Stimulated activated CD4-positive, alpha-beta T cell treated with anti-CD3 and anti-CD28 coated beads, Interleukin-1b, Interleukin-23, amount 100 ng/mL, for 48 hours (primary cell): Measurements from ENCODE around the gene KRT74.

ENCODE experiments used
- DNase-seq: peaks from one replicate; pipeline ENCODE4 v3.0.0-alpha.2; 2020

KRT74 gene

DNA sequence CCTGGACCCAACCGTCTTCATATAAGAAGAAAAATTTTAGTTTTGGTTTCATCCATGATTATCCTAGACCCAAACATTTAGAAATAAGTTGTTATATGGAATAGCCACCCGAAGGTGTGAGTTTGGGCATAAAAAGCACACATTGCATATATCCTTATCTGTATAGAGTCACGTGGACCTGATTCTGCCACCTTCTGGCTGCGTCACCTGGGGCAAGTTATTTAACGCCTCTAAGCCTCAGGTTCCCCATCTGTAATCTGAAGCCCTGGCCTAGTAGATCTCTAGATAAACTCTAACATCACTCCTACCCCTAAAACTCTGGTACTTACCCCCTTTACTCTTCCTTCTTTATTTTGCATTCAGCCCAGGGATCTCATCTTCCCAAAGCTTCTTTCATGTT, 39.2 kb downstream of the KRT74 start:
- DNase-seq: no peak

DNA sequence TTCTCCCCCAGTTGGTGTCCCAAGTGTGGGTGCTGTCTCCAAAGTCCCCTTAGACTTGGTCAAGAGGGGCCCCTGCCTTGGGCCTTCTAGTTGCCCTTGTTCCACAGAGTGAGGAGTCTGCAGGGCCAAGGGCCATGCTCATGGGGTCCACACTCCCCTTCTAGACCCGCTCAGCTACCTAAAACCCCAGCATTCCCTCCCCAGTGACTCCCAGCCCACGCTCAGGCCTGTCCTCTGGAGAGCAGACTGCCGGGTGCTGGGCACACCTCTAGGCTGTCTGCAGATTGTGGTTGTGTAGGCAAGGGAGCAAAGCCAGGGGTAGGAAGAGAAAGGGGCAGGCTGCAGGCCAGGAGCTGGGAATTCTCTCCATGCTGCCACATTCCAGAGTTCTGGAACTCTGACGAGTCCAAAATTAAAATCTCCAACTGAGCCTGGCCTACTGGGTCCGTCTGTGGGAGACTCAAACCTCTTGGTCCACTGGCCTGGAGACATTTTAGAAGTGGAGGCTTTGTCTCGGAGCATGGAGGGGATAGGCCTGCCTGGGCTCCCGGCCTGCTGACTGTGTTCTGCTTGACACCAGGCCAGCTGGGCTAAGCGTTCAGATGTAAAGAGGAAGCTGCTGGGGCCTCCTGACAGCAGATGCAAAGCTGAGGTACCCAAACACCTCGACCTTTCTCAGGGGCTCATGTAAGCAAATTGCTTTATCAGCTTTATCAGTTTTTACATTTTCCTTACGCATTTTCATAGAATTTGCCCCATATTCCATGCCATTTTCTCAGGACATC, 39.8 kb downstream of the KRT74 start:
- no peak for DNase-seq

DNA sequence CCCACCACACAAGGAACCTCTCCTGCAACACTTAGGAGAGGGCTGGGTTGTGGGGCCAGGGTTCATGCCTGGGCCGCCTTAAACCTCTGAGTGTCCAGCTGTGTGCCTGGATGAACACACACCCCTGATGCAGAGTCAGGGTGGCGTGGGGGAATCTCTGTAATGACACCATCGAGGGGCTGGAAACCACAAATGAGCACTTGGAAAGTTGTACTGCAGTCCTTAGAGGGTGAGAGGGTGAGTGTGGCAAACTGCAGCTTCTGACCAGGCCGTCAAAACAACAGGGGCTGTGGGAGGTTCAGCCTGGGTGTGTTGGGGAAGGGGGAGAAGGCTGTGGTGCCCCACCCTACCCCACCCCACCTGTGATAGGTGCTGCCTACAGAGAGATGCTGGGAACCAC, 41.0 kb downstream of the KRT74 start:
- no peak for DNase-seq

DNA sequence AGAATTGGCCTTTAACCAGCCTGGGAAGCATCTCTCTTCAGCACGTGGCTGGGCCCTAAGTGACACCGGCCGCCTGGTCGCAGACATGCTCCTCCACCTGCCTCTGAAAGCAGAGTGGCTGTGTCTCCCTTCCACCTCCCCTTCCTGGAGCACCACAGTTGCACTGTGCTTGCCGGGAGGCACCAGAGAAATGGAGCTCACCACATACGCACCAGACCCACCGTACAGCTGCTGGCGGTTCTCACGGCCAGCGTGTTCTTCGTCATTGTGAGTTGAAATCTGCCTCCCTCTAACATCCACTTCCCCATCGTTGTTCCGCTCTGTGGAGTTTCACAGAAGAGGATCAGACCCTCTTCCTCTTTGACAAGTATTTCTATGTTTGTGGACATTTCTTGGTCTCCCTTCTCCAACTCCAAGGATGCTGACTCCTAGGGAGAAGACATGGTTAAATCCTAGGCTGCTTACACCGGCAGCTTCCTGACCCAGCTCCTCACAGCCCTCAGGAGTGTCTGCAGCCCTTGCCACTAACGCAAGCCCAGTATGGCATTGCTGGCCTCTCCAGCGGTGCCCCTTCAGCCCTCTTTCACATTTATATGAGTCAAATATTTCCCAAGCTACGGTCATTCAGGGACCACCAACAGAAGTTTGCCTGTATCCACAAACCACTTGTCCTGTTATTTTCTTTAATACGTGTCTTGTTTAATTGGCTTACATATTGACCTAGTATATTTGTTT, 41.9 kb downstream of the KRT74 start:
- DNase-seq: no peak

DNA sequence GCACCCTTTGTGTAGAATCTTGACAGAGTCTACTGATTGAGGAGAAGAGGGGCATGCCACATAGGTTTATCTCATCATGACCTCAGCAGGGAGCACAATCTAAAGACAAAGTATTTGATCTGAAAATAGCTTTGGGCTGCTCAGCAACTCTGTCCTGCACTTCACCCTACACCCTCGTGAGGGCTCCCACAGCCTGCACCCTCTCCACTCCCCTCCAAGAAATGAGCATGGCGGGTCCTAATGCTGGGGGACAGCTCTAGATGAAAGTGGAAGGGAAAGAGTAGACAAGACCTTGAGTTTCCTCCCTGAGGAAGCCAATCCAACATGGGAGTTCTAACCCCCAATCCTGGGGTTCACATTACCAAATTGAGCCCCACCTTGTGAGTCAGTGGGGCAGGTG, 42.7 kb downstream of the KRT74 start:
- no peak for DNase-seq

DNA sequence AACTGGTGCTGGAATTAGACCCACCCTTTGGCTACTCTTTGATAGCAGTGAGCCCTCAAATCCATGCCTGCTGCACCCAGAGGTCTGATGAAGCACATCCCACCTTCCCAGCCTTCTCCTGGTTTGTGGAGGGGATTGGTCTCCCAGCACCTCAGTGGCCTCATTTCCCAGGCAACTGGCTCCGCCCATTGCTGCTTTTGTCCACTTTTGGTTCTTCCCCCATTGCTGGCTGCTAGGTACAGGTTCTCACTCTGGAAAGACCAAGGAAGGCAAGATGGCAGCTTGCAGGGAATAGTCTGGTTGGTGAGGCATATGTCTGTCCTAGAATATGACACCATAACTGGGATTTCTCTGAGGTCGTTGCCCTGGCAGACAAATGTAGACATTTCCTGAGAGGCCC, 43.3 kb downstream of the KRT74 start:
- DNase-seq: no peak

DNA sequence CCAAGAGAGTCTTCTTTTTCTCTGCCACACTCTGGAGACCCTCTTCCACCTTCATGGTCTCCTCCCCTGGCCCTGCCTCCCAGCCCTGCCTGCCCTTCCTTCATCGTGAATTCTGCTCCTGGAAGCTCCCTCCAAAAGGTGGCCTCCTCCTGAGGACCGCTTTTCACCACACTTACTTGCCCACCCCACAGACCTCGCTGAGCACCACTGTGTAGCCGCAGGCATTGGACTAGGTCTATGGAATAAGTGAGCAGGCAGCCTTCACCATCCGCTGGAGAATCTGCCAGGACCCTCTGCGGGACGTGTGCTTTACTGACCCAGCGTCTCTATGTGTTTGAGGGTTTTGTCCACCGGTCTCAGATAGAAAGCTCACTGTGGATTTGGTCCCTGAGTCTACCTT, 43.8 kb downstream of the KRT74 start:
- no peak for DNase-seq

DNA sequence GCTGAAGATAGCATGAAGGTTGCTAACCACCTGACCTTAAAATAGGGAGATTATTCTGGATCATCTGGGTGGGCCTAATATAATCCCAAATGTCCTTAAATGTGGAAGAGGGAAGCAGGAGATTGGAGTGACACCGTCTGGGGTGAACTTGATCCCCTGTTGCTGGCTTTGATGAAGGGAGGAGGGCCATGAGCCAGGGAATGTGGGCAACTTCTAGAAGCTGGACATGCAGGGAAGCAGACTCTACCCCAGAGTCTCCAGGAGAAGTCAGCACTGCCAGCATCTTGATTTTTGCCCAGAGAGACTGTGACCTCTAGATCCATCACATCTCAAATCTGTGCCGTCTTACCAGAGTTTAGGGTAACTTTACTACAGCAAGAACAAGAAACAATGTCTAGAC, 44.2 kb downstream of the KRT74 start:
- no peak for DNase-seq

DNA sequence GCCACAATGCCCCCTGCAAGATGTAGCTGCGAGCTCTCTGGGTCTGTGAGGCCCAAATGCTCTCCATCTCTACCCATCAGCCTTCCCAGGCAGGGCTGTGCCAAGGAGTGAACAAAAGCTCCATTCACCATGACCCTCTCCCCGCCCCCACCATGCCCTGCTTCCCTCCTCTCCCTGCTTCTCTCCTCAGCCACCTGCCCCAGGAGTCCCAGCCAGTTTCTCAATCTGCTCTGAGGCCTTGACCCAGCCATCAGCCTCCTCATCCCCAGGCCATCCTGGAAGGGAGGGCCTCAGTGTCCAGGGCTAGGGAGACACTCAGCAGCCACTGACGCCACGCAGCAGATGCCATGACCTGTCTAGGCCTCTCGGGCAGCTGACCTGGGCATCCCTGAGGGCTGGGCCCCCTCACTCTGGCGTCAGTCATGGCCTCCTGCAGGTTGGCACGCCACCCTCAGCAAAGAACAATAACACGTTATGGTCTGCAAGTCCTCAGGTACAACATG, 45.0 kb downstream of the KRT74 start:
- DNase-seq: no peak

DNA sequence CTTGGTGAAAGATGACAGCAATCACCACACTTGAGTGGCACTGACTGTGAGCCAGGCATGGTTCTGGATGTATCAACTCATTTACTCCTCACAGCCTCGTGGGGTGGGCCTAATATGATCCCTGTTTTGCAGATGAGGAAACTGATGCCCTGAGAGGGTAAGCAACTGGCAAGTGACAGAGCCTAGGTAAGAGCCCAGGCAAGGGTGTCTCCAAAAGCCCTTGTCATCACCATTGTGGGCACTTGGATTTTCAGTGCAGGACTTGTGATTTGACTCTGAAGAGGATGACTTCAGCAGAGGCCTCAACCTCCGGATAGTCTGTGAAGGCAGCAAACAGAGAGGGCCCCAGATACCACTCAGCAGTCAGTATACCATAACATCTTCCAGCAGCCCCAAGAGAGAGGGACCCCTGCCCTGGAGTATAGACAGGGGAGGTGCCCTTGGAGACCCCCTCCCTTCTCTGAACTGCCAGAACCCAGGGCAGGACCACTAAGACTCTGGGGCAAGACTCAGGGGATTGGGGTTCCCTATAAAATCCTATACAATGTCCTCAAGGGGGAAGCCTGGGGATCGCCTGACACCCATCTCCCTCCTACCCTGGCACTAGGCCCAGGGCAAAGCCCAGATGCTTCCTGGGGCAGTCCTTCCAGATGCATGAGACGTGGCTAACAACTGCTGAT, 46.4 kb downstream of the KRT74 start:
- DNase-seq: no peak

DNA sequence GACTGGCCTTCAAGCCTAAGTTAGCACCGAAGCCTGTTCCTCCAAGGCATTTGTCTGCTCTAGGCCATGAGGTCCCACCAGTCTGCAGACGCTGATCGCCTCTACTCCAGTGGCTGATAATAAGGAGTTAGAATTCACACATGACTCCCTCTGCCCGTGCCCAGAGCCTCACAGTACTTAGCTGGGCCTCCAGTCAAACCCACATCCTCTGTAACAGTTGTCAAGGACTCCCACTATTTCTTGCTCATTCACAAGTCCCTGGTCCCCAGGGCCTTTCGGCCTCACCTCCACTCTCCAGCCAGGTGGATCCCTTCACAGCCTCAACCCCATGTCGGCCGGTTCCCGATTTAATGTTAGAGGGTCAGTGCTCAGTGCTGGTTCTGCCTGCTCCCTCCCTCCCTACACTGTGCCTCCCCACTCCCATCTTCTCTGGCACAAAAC, 47.1 kb downstream of the KRT74 start:
- no peak for DNase-seq

DNA sequence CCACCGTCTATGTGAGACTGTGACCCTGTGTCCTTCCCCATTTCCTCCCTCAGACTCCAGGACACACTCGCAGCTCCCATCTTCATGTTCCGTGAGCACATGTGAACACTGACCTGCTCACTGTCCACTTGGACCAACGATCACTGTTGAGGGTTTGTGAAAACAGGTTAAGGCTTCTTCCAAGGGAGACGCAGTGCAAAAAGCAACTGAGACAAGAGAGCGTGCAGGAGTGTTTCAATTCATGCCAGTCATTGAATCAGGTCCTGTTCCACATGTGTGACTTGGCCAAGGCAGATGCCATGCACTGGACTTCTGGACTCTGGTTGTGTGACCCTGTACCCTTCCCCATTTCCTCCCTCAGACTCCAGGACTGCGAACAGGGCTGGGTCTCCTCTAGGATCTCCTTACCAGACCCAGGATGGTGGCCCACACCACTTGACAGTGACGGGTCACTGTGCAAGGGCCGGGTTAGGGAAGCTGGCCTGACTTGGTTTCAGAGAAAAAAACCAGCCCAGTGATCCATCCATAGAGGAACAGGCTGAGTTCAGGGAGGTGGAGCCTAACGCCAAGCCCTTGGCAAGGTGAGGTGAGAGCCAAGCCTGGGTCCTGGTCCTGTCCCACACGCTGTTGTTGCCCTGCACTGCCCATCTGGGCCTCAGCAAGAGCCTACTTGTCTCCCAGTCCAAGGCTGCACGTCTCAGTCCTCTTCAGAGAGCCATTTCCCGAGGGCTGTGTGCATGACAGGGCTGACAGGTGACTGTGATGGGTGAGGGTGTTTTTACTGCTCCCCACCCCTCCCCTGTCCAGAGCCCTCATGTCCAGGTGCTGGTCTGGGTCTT, 47.8 kb downstream of the KRT74 start:
- no peak for DNase-seq

DNA sequence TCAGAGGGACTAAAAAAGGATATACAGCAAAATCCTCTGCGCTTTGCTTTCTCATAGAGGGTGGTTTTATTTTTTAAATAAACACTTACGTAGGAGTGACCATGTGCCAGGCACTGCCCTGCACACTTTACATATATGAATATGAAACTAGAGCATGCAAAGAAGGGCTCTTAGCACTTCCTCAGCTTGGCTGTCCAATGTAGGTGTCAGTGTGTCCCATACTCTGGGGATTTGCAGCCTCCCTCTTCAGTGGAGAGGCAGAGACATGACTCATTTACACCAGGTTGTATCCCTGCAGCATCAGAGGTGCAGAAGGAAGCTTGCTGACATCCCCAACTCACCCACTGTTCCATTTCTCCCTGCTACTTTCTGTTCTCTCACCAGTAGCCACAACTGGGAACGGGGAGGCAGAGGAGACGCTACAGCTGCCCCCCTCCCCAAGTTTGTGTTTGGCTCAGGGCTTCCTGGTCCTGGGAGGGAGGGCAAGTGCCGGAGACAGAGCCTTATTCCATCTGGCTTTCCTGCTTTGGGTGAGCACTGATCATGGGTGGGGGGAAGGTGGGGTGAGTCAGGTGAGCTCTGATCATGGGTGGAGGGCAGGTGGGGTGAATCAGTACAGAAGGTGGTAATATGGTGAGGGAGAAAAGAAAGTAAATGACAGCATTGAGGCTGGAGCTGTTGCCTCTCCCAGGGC, 48.6 kb downstream of the KRT74 start:
- no peak for DNase-seq

DNA sequence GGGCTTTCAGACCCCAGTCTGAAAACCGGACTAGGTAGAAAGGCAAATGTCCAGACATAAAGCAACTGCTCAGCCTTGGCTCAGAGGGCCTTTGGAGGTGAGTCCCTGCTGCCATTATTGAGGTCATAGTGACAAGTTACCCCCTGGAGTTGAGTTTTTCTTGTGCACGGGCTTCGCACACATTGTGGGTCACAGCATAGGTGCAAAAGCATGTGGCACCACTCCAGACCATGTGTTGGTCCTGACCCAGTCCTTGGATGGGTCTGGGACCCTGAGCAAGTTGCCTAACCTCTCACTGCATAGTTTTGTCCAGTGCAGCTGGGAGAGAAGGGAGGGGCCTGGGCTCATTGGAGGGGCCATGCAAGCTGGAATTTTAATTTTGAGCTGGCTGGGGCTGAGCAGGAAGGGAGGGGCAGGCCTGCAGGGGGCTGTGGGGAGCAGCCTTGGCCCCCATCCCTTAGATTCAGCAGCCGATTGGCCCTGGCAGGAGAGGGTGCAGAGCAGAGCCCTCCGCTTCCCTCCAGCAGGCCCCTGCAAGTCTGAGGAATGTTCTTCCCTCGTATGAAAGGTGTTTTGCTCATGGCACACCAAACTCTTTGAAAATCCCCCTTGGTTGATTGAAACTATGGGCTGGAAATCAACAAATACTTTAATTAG, 49.3 kb downstream of the KRT74 start:
- no peak for DNase-seq

DNA sequence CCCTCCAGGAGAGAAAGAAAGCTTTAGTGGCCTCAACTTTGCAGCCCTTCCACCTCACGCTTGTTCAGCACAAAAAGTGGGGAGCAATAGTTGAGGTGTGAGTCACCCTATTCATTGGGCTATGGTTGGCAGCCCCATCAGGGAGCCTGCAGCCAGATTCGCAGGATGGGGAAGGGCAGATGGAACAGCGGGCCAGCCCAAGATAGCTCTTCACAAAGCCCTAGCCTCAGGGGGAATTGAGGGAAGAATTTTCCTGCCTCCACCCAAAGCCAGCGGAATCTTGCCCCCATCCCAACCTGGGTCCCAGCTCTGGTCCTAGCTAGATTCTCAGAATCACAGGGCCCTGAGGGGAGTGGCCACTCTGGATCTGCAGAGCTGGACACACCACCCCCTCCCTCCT, 49.8 kb downstream of the KRT74 start:
- DNase-seq: no peak

DNA sequence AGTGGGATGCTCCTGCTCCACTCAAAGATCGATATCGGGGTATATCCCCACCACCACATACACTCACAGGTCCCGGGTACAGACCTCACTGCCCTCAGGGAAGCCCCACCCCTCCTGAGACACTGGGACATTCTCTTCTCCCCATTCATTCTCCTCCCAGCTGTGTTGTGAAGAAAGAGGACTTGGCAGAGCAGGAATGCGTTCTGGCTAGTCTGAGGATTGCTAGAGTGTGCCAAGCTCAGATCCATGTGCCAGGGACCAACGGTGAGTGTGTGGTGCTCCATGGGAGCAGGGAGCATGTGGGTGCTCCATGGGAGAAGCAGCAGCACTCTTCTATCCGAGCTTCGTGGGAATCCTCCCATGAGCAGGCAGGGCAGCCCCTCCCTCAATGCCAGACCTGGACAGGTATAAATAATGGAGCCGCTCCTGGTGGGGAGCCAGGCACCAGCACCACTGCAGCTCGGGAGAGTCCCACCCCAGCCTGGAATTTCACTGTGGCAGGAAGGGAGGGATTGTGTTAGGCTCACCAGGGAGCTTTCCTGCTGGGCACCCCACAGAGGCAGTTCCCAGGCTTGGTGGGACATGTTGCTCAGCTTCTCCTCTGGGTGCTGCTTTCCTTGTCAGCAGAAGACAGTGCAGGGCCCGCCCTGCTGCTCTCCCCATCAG, 51.2 kb downstream of the KRT74 start:
- DNase-seq: no peak

DNA sequence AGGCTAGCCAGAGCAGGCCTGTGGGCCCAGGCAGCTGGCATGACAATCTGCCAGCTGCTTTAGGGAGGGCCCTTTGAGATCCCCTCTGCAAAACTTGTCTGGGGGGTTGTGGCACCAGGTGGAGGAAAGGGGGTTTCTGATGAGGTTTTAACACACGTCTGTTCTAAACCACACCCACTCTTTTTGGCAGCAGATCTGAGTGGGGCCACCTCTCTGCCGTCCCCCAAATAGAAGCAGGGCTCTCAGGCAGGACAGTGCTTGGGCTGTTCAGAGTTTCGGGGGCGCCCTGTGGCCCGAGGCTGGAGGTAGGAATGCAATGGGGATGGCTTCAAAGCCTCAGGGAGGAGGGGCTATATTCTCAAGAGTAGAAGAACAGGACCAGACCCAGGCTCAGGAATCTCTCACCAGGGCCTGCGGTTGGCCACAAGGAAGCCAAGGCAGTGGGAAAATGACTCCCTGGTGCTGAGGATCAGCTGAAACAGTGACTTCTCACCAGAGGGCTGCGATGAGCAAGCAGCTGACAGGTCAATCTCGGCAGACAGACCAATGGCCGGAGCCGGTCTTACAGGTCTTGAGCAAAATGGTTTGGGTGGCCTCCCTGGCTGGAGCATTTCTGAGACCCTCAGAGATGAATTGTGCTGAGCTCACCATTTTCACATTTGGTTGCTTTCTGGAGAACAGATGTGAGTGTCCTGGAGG, 51.9 kb downstream of the KRT74 start:
- no peak for DNase-seq

DNA sequence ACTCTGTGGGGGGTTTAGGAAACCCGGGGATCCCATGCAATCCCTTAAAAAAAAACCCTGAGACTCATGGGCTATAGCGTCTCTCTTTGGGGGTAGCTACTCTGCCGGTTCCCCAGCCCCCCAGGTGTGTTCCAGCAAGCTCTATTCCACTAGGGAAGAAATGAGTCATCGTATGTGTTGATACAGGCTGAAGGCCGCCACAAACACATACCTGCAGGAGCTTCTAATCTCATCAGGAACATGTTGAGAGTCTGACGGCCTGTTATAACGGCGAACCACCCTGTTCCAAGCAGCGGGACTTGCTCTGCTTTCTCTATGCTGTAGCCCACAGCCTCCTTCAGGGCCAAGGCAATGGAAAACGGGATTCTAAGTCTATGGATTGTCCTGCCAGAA, 52.5 kb downstream of the KRT74 start:
- no peak for DNase-seq

DNA sequence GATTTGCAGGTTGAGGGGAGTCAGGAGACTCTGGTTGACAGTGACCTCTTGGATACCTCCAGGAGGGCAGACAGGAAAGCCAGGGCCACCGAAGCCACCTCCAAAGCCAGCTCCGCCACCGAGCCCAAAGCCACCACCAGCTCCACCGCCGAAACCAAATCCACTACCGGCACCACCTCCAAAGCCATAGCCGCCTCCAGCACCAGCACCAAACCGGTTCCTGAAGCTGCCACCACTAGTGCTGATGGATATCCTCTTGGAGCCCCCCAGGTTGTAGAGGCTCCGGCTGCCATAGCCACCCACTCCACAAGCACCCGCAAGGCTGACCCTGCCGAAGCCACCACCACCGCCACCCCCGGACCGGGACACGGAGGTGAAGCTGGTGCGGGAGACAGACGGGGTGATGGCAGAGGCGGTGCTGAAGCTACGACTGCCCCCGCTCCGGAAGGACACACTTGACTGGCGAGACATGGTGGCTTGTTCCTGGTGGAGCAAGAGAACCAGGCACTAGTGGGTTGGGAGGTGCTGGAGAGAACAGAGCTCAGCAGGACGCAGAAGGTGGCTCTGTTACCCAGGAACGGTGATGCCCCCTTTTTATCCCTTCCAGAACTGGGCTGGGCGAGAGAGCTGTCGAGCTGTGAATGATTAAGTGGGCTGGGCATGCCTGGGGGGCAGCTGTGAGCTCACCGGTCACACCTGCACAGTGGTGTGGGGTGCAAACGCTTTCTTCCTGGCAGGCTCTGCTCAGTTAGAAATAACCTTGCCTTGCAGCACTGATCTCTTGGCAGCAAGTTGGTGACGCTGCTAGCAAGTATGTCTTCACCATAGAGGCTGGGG, 53.6 kb downstream of the KRT74 start, which contains the start of gene KRT5:
TSS of gene KRT5 (minus strand) at position 569 of the 837 bp plus-strand sequence. CDS start at position 471, 98 bp downstream.
- no peak for DNase-seq

DNA sequence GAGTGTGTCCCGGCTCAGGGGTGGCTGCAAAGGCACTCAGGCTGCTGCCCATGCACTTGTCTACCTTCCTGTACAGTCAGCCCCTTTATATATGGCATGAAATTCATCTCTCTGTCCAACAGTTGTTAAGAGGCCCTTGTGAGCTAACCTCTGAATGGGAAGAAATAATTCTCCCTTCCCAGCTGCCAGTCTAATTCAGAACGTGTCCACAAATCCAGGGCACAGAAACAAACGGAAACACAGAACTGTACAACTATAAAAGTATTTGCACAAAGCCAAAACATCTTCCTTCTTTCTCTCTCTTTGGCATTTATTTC, 54.3 kb downstream of the KRT74 start:
- DNase-seq: no peak
